Thyroid gland (tissue), 4 donors: ENCODE results near the gene HAND1. TPM values are rescaled to one million over a fixed set of nuclear protein-coding genes. Genes with fewer than 3 reads are reported as not detected.

Experiments
- DNase-seq, 2 donors: peaks; one replicate each; pipeline ENCODE4 v3.0.0-alpha.2; 2019
- H3K27ac ChIP-seq, 3 donors: fragments of 200-600 bp; sonication (generic); 1 replicate in 2 of 3; 2 replicates in 1 of 3; pipeline ENCODE4 v1.5.1; 2016 to 2019; ENCODE audit warnings: mild to moderate bottlenecking in 1 of 3, moderate library complexity in 1 of 3
- H3K27me3 ChIP-seq: fragments of 200-600 bp; sonication (generic); one replicate; pipeline ENCODE4 v1.5.1; 2019
- H3K36me3 ChIP-seq, 2 donors: fragments of 200-600 bp; sonication (generic); one replicate each; pipeline ENCODE4 v1.5.1; 2016 to 2019
- H3K4me1 ChIP-seq, 2 donors: fragments of 200-600 bp; sonication (generic); one replicate each; pipeline ENCODE4 v1.5.1; 2017 to 2019
- H3K4me3 ChIP-seq, 3 donors: fragments of 200-600 bp; sonication (generic); replicated peaks in 1 of 3; 1 replicate in 2 of 3; 2 replicates in 1 of 3; pipeline ENCODE4 v1.5.1; 2016; ENCODE audit warnings: mild to moderate bottlenecking in 1 of 3
- H3K9me3 ChIP-seq: fragments of 200-600 bp; sonication (generic); one replicate; pipeline ENCODE4 v1.5.1; 2017
- POLR2A ChIP-seq, 2 donors: fragments of 450-650 bp; IDR thresholded peaks; one replicate each; pipeline ENCODE4 v1.6.1; 2017; ENCODE audit warnings: antibody characterized with exemption in 2 of 2, mild to moderate bottlenecking in 2 of 2, moderate library complexity in 1 of 2
- WGBS, 2 donors: methylation state at CpG; one replicate each; pipeline ENCODE4 v1.1.5; 2017; 5-methylcytosine and 5-hydroxymethylcytosine counted together
- intact Hi-C: fragments of 100-400 bp; cut with DNase I; formaldehyde crosslinking; loops from one replicate; pipeline ENCODE4 v1.15.1; 2023
- total RNA-seq, 4 donors: library from RNA; depleted of rRNA; stranded (reverse); fragments of >200 nt; gene quantifications; one replicate each; pipeline ENCODE4 v1.2.3, GENCODE V29; 2016
- TF ChIP-seq, protein P1 (sequence below), 6 experiments: fragments of 200-600 bp in 3 of 6; fragments of 450-650 bp in 3 of 6; sonication (generic) in 3 of 6; IDR thresholded peaks; one replicate each; pipeline ENCODE4 v1.5.1; 2016 to 2019; ENCODE audit warnings: antibody characterized with exemption in 6 of 6, mild to moderate bottlenecking in 2 of 6, inconsistent platforms in 1 of 6, moderate library complexity in 1 of 6

The HAND1 gene
- total RNA-seq, 4 donors from 2014 or later, result not detected

DNA sequence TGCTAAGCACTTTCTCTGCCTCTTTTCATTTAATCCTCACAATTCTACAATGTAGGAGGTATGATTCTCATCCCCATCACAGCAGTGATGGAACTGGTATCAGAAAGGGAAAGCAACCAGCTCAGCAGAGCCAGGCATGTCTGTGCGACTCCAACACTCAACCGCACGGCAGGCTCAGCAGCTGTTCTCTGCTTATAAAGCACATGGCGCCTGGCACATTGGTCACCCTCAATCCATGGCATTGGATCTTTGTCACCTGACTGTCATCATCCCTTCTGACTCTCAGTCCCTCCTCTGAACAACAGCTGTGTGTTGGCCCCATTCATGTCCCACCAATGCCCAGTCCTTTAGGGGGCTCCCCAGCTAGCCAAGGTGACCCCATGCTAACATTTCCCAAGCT lies 45.1 kb upstream of the HAND1 start:
- H3K36me3 ChIP-seq, result no peaks in the 10 kb centered on the region
- peaks cover 9 to 16% of the 10 kb centered on the region in 2 donors for H3K4me1 ChIP-seq
- H3K27me3 ChIP-seq, result no peaks in the 10 kb centered on the region
- H3K27ac ChIP-seq, result no peak overlapping the region
- no peak overlapping the region for H3K4me3 ChIP-seq
- intact Hi-C loops, result no loop called here
- DNase-seq, result no peak
- TF ChIP-seq, protein P1, sequence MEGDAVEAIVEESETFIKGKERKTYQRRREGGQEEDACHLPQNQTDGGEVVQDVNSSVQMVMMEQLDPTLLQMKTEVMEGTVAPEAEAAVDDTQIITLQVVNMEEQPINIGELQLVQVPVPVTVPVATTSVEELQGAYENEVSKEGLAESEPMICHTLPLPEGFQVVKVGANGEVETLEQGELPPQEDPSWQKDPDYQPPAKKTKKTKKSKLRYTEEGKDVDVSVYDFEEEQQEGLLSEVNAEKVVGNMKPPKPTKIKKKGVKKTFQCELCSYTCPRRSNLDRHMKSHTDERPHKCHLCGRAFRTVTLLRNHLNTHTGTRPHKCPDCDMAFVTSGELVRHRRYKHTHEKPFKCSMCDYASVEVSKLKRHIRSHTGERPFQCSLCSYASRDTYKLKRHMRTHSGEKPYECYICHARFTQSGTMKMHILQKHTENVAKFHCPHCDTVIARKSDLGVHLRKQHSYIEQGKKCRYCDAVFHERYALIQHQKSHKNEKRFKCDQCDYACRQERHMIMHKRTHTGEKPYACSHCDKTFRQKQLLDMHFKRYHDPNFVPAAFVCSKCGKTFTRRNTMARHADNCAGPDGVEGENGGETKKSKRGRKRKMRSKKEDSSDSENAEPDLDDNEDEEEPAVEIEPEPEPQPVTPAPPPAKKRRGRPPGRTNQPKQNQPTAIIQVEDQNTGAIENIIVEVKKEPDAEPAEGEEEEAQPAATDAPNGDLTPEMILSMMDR (IDR thresholded peaks at IDR 0.05), result no peak
- TF ChIP-seq POLR2A (IDR thresholded peaks at IDR 0.05), result no peak
- H3K9me3 ChIP-seq, result no peaks in the 10 kb centered on the region
- WGBS, 2 donors, result 90 to 96% methylated on average over 3 to 4 of the region's 4 CpGs

DNA sequence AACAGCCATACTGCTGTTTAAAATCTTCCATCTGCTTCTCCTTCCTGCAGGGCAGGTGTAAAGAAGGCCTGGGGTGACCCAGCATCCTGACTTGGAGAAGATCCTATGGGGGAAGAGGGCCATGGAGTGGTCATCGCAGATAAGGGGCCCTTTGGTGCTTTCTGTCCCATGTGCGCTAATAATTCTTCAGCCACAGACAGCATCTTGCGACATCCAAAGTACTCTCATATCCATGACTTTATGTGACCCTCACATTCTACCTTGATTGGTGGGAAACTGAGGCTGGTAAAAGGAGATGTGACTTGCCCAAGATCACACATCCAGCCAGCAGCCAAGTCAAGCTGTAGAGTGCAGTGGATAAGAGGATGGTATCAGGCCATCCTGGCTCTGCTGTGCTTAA lies 44.3 kb upstream of the HAND1 start:
- H3K27ac ChIP-seq, result no peak overlapping the region
- TF ChIP-seq, protein P1 (IDR thresholded peaks at IDR 0.05), result no peak
- TF ChIP-seq POLR2A (IDR thresholded peaks at IDR 0.05), result no peak
- no peaks in the 10 kb centered on the region for H3K9me3 ChIP-seq
- no peak for DNase-seq
- WGBS, 2 donors, result 96 to 97% methylated on average over 3 of the region's 3 CpGs
- H3K36me3 ChIP-seq, result no peaks in the 10 kb centered on the region
- intact Hi-C loops, result no loop called here
- peaks cover 9 to 16% of the 10 kb centered on the region in 2 donors for H3K4me1 ChIP-seq
- H3K4me3 ChIP-seq, result no peak overlapping the region
- no peaks in the 10 kb centered on the region for H3K27me3 ChIP-seq

GRCh38 chr5:154521756-154522155 lies 43.7 kb upstream of the HAND1 start:
- no peak for TF ChIP-seq POLR2A (IDR thresholded peaks at IDR 0.05)
- TF ChIP-seq, protein P1 (IDR thresholded peaks at IDR 0.05), result no peak
- WGBS, 2 donors, result 61% methylated on average over 3 of the region's 3 CpGs; no CpG with 5 or more reads in 1 of the 2 donors
- H3K4me1 ChIP-seq, result peaks cover 9 to 16% of the 10 kb centered on the region in 2 donors
- H3K4me3 ChIP-seq, result no peak overlapping the region
- DNase-seq, result no peak
- no peaks in the 10 kb centered on the region for H3K9me3 ChIP-seq
- H3K36me3 ChIP-seq, result no peaks in the 10 kb centered on the region
- H3K27me3 ChIP-seq, result no peaks in the 10 kb centered on the region
- intact Hi-C loops, result no loop called here
- H3K27ac ChIP-seq, result no peak overlapping the region

DNA sequence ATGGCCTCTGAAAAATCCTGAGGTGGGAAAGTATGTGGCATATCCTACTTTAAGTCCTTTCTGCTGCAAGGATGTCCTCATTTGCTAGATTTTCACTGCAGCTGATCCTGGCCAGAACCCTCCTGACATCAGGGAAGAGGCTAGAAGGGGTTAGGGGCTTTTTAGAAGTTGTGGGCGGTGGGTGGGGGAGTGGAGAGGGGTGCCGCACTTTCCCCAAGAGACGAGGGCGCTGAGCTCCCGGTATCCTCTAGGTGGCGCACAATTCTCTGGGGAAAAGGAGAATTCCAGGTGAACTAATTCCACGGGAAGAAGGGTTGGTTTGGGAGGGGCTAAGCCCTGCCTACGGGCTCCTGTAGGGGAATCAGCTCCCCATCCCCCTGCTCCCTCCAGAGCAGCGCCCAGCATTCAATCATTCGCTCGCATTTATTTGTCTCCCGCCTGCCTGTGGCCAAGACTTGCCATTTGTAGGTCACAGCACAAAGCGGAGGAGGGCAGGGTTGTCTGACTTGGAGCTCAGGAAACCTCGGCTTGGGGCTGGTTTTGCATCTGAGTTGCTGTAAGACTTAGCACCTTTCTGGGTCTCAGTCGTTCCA lies 42.9 kb upstream of the HAND1 start:
- H3K4me1 ChIP-seq, result peaks cover 9 to 16% of the 10 kb centered on the region in 2 donors
- peak; percentile 45 to 49 for DNase-seq
- intact Hi-C loops, result no loop called here
- TF ChIP-seq, protein P1 (IDR thresholded peaks at IDR 0.05), result peak; percentile 29 to 79 (median 56)
- no peak for TF ChIP-seq POLR2A (IDR thresholded peaks at IDR 0.05)
- H3K9me3 ChIP-seq, result no peaks in the 10 kb centered on the region
- H3K36me3 ChIP-seq, result no peaks in the 10 kb centered on the region
- H3K27ac ChIP-seq, result no peak overlapping the region
- WGBS, 2 donors, result 9 to 12% methylated on average over 14 to 15 of the region's 15 CpGs
- peak overlapping the region in 1 of 3 donors; percentile 9 for H3K4me3 ChIP-seq
- no peaks in the 10 kb centered on the region for H3K27me3 ChIP-seq

DNA sequence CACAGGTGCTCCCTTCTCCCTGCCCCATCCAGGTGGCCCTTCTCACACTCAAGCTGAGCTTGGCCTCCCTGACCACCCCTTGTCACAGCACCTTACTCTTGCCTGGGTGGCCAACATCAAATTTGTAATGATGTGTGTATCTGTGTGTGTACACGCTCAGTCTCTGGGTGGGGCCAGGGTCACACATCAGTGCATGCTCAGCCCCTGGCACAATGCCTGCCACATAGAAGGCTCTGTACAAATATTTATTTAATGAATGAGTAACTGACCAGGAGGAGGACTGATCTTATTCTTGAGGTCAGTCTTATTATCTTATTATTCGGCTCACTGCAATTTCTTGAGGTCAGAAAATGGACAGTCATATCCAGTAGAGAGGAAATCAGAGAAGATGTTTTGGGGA lies 41.3 kb upstream of the HAND1 start:
- Histone ChIP-seq H3K27ac (no peak overlapping the region), H3K9me3 (no peaks in the 10 kb centered on the region), H3K36me3 (no peaks in the 10 kb centered on the region), H3K4me3 (no peak overlapping the region), H3K27me3 (no peaks in the 10 kb centered on the region), H3K4me1 (peaks cover 9 to 16% of the 10 kb centered on the region in 2 donors)
- no peak for TF ChIP-seq POLR2A (IDR thresholded peaks at IDR 0.05)
- TF ChIP-seq, protein P1 (IDR thresholded peaks at IDR 0.05), result no peak
- intact Hi-C loops, result no loop called here
- DNase-seq, result peak; percentile 85
- WGBS, 2 donors, result 32 to 45% methylated on average over 2 of the region's 2 CpGs
